Hematopoietic multipotent progenitor cell treated with erythropoietin and hydrocortisone succinate and interleukin-3 and kit ligand, for 15 days (in vitro differentiated cells): ENCODE data around the gene TMEM150B.
"Not testable (repeated sequence)": the region's sequence is repeated elsewhere in the genome, so short reads cannot be mapped to it uniquely, and the experiment has no call there.

ENCODE experiments used
- DNase-seq: peaks from one replicate; pipeline ENCODE4 v3.0.0-alpha.2; 2015; ENCODE audit warnings: low spot score

Gene TMEM150B

GRCh38 chr19:55339105-55339888, 14.2 kb upstream of the TMEM150B start, which contains the start of gene KMT5C:
Gene KMT5C, plus strand, starts transcription at chr19:55339876. Its CDS starts 2,061 bp downstream, at chr19:55341937.
- DNase-seq: peak; percentile 100

DNA sequence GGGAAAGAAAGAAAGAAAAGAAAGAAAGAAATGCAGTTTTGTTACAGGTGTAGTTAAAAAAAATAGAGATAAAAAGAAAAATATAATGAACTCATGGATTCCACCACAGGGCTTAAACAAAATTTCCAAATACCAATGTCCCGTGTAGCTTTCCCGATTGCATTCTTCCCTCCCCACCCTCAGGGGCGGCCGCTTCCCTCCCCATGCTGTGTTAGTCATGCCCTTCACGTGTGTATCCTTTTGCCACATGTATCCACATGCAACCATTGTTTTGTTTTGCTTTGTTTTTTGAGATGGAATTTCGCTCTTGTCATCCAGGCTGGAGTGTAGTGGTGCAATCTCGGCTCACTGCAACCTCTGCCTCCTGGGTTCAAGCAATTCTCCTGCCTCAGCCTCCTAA, 11.0 kb upstream of the TMEM150B start:
- no peak for DNase-seq

DNA sequence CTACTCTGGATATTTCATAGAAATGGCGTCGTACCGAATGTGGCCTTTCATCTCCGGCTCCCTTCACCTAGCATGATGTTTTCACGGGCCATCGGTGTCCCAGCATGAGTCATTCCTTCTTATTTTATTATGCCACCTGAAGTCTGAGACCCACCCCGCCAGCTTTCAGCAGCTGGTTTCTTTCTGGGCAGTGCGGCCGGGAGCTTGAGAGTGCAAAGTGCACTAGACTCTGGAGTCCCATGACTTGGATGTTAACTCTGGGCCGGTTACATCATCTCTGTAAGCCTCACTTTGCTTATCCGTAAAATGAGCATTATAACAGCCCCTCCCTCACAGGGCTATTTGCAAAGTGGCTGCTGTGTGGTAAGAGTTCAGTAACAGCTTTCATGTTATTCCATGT, 8.7 kb upstream of the TMEM150B start:
- no peak for DNase-seq

- DNase-seq: not testable (repeated sequence)
Observed at GRCh38 chr19:55329791-55330190, 4.7 kb upstream of the TMEM150B start.

GRCh38 chr19:55328774-55329318, 3.7 kb upstream of the TMEM150B start:
- DNase-seq: peak; percentile 20

DNA sequence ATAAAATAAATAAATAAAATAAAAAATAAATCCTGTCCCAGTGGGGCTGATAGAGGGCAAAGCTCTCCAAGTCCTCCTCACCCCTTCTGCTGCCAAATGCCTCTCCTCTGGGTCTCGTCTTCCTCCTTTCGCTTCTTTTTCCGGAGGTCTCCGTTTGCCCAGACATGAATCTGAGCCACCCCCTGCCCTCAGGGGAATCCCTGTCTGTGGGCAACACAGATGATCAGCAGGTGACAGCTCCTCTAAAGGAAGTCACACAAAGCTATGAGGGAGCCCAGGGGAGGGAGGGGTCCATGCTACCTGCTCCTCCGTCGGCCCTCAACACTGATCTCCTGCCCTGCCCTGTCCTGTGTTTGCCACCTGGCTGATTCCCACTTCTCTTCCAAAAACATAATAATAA, 479 bp downstream of the TMEM150B start:
- no peak for DNase-seq

- DNase-seq: no peak
Observed at GRCh38 chr19:55322204-55322885, 2.8 kb downstream of the TMEM150B start.

- no peak for DNase-seq
Observed at GRCh38 chr19:55321466-55322137, 3.5 kb downstream of the TMEM150B start.

DNA sequence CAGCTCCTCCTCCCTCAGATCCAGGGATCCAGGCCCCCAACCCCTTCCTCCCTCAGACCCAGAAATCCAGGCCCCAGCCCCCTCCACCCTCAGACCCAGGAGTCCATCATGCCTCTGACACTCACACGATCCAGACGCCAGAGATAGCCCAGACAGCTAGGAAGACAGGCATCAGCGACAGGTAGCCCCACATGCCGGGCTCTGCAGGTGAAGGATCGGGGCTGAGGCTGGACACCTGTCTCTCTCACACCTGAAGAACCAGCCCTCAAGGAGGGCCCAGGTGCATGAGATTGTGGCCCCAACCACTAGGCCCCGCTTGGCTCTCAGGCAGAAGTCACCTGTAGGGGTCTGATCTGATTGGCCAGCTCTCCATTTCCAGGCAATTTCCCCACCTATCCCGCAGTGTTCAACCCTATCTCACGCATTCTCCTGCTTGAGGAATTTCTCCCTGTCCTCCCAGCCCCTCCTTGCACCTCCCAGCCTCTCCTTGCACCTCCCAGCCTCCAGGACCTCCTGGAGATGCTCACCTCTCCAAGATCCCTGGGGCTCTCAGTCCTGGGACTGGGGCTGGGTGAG, 4.2 kb downstream of the TMEM150B start:
- no peak for DNase-seq

GRCh38 chr19:55319785-55320184, 5.4 kb downstream of the TMEM150B start:
- DNase-seq: no peak

- DNase-seq: no peak
Observed at GRCh38 chr19:55316646-55317045, 8.5 kb downstream of the TMEM150B start.

- DNase-seq: no peak
Observed at GRCh38 chr19:55315956-55316525, 9.1 kb downstream of the TMEM150B start.

DNA sequence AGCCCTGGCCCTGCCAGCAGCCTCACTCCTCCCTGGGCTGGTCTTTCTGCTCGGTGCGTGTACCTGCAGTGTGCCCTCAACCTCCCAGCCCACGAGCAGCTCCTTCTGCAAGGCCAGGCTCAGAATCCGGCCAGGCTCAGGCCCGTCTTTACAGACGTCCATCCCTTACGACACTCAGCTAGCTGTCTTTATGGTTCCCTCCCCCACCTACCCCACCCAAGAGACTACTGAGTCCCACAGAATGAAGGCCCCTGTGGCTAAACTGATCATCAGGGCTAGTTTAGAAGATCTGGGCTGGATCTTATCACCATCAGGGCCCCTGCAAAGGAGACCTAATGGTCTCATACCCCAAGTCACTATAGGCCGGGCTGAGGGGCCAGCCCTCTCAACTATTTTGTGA, 10.7 kb downstream of the TMEM150B start:
- DNase-seq: no peak

DNA sequence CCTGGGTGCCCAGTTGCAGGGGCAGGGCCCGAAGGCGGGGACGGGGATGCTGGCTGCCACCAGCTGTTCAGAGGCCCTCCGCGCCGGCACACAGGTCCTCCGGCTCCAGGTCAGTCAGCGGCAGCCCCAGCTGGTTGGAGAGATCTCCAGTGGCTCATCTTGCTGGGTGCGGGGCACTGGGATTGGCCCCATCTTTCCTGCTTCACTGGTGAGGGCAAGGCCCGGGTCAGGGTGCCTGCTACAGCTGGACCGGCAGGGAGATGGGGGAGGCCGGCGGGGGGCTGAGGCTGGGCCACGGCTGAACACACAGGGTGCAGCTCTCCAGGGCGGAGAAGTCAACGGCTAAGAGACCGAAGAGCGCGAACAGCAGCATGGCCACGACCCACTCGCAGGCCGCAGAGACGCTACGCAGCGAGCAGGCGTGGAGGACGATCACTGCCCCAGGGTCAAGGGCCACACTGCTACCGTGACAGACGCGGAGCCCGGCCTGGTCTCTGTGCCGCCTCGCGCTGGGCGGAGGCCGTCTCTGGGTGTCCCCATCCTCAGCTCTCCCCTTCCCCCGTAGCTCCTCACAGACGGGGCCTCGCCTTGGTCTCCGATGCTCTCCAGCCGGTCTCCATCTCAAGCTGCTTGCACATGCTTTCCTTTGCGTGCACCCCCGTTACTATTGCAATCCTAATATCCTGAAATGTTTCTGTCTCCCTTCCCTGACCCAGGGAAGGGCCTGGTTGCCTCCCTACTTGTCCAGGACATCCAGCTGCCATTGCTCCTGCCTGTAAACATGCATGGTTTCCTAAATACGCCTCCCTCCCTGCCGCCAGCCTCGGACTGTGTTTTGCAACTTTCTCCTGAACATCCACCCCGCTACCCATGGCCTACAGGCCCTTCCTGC, 12.3 kb downstream of the TMEM150B start:
- no peak for DNase-seq

DNA sequence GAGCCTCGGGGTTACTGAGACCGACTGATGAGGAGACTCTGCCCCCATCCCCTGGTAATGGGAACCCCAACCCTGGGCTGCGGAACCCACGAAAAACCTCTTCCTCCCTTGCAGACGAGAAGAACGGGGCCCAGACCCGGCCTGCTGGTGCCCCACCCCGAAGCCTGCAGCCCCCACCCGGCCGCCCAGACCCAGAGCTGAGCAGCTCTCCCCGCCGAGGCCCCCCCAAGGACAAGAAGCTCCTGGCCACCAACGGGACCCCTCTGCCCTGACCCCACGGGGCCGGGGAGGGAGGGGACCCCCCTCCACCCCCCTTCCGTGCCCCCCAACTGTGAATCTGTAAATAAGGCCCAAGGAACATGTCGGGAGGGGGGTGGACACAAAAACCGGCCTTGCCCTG, 13.3 kb downstream of the TMEM150B start:
- DNase-seq: no peak

DNA sequence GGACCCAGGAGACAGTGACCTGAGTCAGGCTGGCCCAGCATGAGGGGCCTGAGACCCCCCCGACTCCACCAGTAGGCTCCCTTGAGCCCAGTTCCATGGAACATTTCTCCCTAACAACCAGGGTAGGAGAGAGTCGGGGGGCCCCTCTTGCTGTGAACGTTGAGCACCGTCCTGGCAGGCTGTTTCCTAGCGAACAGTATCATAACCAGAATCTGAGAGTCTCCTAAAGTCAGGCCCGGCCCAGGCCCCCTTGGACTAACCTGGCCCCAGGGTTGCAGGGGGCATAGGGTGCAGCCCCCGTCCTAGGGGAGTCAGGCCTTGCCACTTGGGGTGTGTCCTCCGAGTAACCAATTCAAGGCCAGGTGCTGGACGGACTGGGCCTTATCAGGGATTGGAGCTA, 13.7 kb downstream of the TMEM150B start:
- DNase-seq: no peak

GRCh38 chr19:55310498-55310897, 14.6 kb downstream of the TMEM150B start:
- DNase-seq: no peak

DNA sequence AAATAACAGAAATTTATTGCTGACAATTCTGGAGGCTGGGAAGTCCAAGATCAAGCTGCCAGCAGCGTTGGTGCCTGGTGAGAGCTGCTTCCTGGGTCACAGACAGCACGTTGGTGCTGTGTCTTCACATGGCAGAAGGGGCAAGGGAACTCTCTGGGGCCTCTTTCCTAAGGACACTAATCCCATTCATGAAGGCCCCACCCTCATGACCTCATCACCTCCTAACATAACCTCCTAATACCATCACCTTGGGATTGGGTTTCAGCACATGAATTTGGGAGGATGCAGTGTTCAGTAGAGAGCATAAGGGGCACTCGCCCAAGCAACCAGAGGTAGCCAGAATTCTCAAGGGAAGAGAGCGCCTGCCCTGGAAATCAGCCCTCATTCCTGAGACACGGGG, 15.7 kb downstream of the TMEM150B start:
- DNase-seq: no peak

GRCh38 chr19:55308281-55308680, 16.9 kb downstream of the TMEM150B start:
- DNase-seq: no peak

- no peak for DNase-seq
Observed at GRCh38 chr19:55306712-55307111, 18.4 kb downstream of the TMEM150B start.

DNA sequence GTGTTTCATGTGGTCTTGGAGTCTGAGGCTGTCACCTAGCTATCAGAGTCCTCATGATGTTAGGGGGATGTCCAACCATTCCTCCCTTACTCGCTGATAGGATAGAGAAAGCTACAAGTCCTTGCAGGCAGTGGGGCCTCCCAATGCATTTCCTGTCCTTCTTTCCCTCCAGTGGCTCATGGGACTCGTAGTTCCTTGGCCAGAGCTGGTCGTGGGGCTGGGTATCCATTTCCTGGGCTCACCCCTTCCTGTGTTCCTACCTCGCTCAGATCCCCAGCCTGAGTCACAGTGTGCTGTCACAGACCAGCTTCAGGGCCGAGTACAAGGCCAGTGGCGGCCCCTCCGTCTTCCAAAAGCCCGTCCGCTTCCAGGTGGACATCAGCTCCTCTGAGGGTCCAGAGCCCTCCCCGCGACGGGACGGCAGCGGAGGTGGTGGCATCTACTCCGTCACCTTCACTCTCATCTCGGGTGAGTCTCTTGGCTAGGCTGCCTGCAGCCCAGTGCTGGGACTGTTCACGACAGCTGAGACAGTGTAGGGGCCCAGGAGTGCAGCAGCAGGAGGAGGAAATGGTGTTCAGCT, 19.1 kb downstream of the TMEM150B start:
- DNase-seq: no peak
